Esophagus muscularis mucosa (tissue), 4 donors: Measurements from ENCODE around the gene KIAA1755.

Experiments used
- CTCF ChIP-seq, 3 experiments: fragments of 200-600 bp in 2 of 3; fragments of 450-650 bp in 1 of 3; sonication (generic) in 2 of 3; IDR thresholded peaks; one replicate each; pipeline ENCODE4 v1.5.1; 2017 to 2019; ENCODE audit warnings: antibody characterized with exemption in 3 of 3, mild to moderate bottlenecking in 2 of 3, moderate library complexity in 1 of 3
- EP300 ChIP-seq: sonication (generic); formaldehyde crosslinking; IDR thresholded peaks from one replicate; pipeline ENCODE4 v1.6.1; 2017; ENCODE audit warnings: antibody characterized with exemption
- POLR2A ChIP-seq: fragments of 450-650 bp; IDR thresholded peaks from one replicate; pipeline ENCODE4 v1.6.1; 2017; ENCODE audit warnings: antibody characterized with exemption, moderate library complexity, mild to moderate bottlenecking, low read depth
- POLR2AphosphoS5 ChIP-seq, 2 donors: sonication (generic); formaldehyde crosslinking; IDR thresholded peaks; one replicate each; pipeline ENCODE4 v1.6.1; 2017; ENCODE audit warnings: antibody characterized with exemption in 2 of 2

GRCh38 chr20:38196592-38196991 is 63.9 kb downstream of the KIAA1755 start:
- TF ChIP-seq CTCF (IDR thresholded peaks at IDR 0.05) (no peak), POLR2A (no peak), EP300 (no peak), POLR2AphosphoS5 (IDR thresholded peaks at IDR 0.05) (peak; percentile 19 to 24)
